WTC11 (cell line): ENCODE measurements around the gene EYS. TPM values are rescaled to one million over a fixed set of nuclear protein-coding genes. Genes with fewer than 3 reads are reported as not detected.

ENCODE experiments used
- ATAC-seq: fragments of 200-7000 bp; cut with Tn5 transposase; 2 replicates; pipeline ENCODE4 v1.10.0; 2021; ENCODE audit warnings: mild to moderate bottlenecking, moderate library complexity
- CTCF ChIA-PET: fragments of 300-600 bp; sonication (Branson Sonifier 250); formaldehyde crosslinking; loops from one replicate; lab custom pipeline; 2021; ENCODE audit warnings: antibody characterized with exemption; lab: Charles Lee
- POLR2A ChIA-PET: fragments of 350-600 bp; sonication (Branson Sonifier 250); formaldehyde crosslinking; loops from one replicate; lab custom pipeline; 2021; ENCODE audit warnings: antibody characterized with exemption; lab: Charles Lee
- DNase-seq: peaks from one replicate; pipeline ENCODE4 v3.0.0; 2021; ENCODE audit warnings: low spot score
- H3K27ac Mint-ChIP-seq: 2 replicates; pipeline ENCODE4 v1.8.0; 2021; ENCODE audit warnings: mixed read lengths
- H3K27me3 Mint-ChIP-seq: 2 replicates; pipeline ENCODE4 v1.8.0; 2021; ENCODE audit warnings: low read depth, mild to moderate bottlenecking, moderate library complexity, mixed read lengths
- H3K36me3 Mint-ChIP-seq: 2 replicates; pipeline ENCODE4 v1.8.0; 2021; ENCODE audit warnings: mixed read lengths
- H3K4me1 Mint-ChIP-seq: 2 replicates; pipeline ENCODE4 v1.8.0; 2022; ENCODE audit warnings: mixed read lengths
- H3K4me3 Mint-ChIP-seq: 2 replicates; pipeline ENCODE4 v1.8.0; 2021; ENCODE audit warnings: mild to moderate bottlenecking, moderate library complexity, mixed read lengths
- H3K9me3 Mint-ChIP-seq: 2 replicates; pipeline ENCODE4 v1.8.0; 2021; ENCODE audit warnings: mixed read lengths
- ARID4B ChIP-seq: sonication (generic); formaldehyde crosslinking; IDR thresholded peaks from 2 replicates; pipeline ENCODE4 v1.8.0; 2023; ENCODE audit warnings: missing genetic modification reagents, mild to moderate bottlenecking, borderline replicate concordance
- ATF1 ChIP-seq: sonication (generic); formaldehyde crosslinking; IDR thresholded peaks from 2 replicates; pipeline ENCODE4 v1.8.1; 2023; ENCODE audit warnings: mild to moderate bottlenecking, moderate library complexity, missing genetic modification reagents
- ATF2 ChIP-seq: sonication (generic); formaldehyde crosslinking; IDR thresholded peaks from 2 replicates; pipeline ENCODE4 v1.8.1; 2022; ENCODE audit warnings: low read depth, missing genetic modification reagents, borderline replicate concordance
- ATF6 ChIP-seq: sonication (generic); formaldehyde crosslinking; IDR thresholded peaks from 2 replicates; pipeline ENCODE4 v1.8.1; 2023; ENCODE audit warnings: mild to moderate bottlenecking, missing genetic modification reagents
- CTCF ChIP-seq: fragments of 200-600 bp; IDR thresholded peaks from 2 replicates; pipeline ENCODE4 v1.8.0; 2022; ENCODE audit warnings: antibody characterized with exemption
- E2F1 ChIP-seq: sonication (generic); formaldehyde crosslinking; IDR thresholded peaks from 2 replicates; pipeline ENCODE4 v1.8.0; 2022; ENCODE audit warnings: mild to moderate bottlenecking, missing genetic modification reagents
- ETV6 ChIP-seq: sonication (generic); formaldehyde crosslinking; IDR thresholded peaks from 2 replicates; pipeline ENCODE4 v1.8.1; 2022; ENCODE audit warnings: mild to moderate bottlenecking, missing genetic modification reagents
- GRHL2 ChIP-seq: fragments of 250-450 bp; sonication (Bioruptor Pico); IDR thresholded peaks from 2 replicates; pipeline ENCODE4 v1.8.0; 2022; ENCODE audit warnings: mild to moderate bottlenecking, moderate library complexity; ENCODE audit not compliant: insufficient replicate concordance, severe bottlenecking
- GTF2I ChIP-seq: fragments of 250-450 bp; sonication (Bioruptor Pico); conservative IDR thresholded peaks from 2 replicates; pipeline ENCODE4 v1.4.0; 2021; ENCODE audit warnings: mild to moderate bottlenecking
- OVOL2 ChIP-seq: fragments of 250-450 bp; sonication (Bioruptor Pico); IDR thresholded peaks from 2 replicates; pipeline ENCODE4 v1.9.0; 2021; ENCODE audit warnings: mild to moderate bottlenecking, borderline replicate concordance
- PREB ChIP-seq: sonication (generic); formaldehyde crosslinking; IDR thresholded peaks from 2 replicates; pipeline ENCODE4 v1.8.1; 2022; ENCODE audit warnings: mild to moderate bottlenecking, missing genetic modification reagents, moderate library complexity, borderline replicate concordance
- PRRX2 ChIP-seq: fragments of 250-450 bp; sonication (Bioruptor Pico); IDR thresholded peaks from 2 replicates; pipeline ENCODE4 v1.8.0; 2021; ENCODE audit warnings: mild to moderate bottlenecking
- USF2 ChIP-seq: sonication (generic); formaldehyde crosslinking; IDR thresholded peaks from 2 replicates; pipeline ENCODE4 v1.8.1; 2023; ENCODE audit warnings: mild to moderate bottlenecking, missing genetic modification reagents, moderate library complexity
- ZNF138 ChIP-seq: sonication (generic); formaldehyde crosslinking; conservative IDR thresholded peaks from 2 replicates; pipeline ENCODE4 v1.8.1; 2022; ENCODE audit warnings: mild to moderate bottlenecking, moderate library complexity, missing genetic modification reagents
- ZNF317 ChIP-seq: sonication (generic); formaldehyde crosslinking; IDR thresholded peaks from 2 replicates; pipeline ENCODE4 v1.8.1; 2023; ENCODE audit warnings: low read depth, mild to moderate bottlenecking, moderate library complexity, missing genetic modification reagents, borderline replicate concordance
- ZNF671 ChIP-seq: fragments of 250-450 bp; sonication (Bioruptor Pico); IDR thresholded peaks from 2 replicates; pipeline ENCODE4 v1.8.0; 2021; ENCODE audit warnings: mild to moderate bottlenecking
- ZSCAN18 ChIP-seq: fragments of 250-450 bp; sonication (Bioruptor Pico); IDR thresholded peaks from 2 replicates; pipeline ENCODE4 v2.1.2; 2022; ENCODE audit warnings: mild to moderate bottlenecking, moderate library complexity
- total RNA-seq: library from RNA; stranded (reverse); gene quantifications from 3 replicates; pipeline ENCODE4 v1.2.3, GENCODE V29; 2021

EYS gene
- total RNA-seq, 1 experiment from 2014 or later, result not detected

- H3K4me1 Mint-ChIP-seq, result peaks cover 13% of the 10 kb centered on the region
- H3K27ac Mint-ChIP-seq, result no peak overlapping the region
- TF ChIP-seq ARID4B (CRISPR knock-in tag), result no peak
- no peak for TF ChIP-seq ZNF671
- no peak for TF ChIP-seq ZSCAN18
- no peak for TF ChIP-seq ZNF138 (CRISPR knock-in tag)
- no peak for TF ChIP-seq PRRX2
- no peak for TF ChIP-seq GRHL2
- no peak for TF ChIP-seq ETV6
- TF ChIP-seq PREB (CRISPR knock-in tag), result no peak
- no peak for TF ChIP-seq E2F1 (CRISPR knock-in tag)
- TF ChIP-seq ATF2, result no peak
- no peak for TF ChIP-seq USF2 (CRISPR knock-in tag)
- TF ChIP-seq ATF1 (CRISPR knock-in tag), result no peak
- TF ChIP-seq ZNF317 (CRISPR knock-in tag), result no peak
- no peak for TF ChIP-seq GTF2I (CRISPR knock-in tag)
- TF ChIP-seq OVOL2 (CRISPR knock-in tag), result no peak
- no peak overlapping the region for H3K4me3 Mint-ChIP-seq
- DNase-seq (no peak), ATAC-seq (no peak)
- H3K36me3 Mint-ChIP-seq, result 0 out of 2 replicates have a peak, but pooled peaks cover 3% of the 10 kb centered on the region
- peaks cover 30% of the 10 kb centered on the region for H3K9me3 Mint-ChIP-seq
- POLR2A ChIA-PET, result no interaction called here
- no peaks in the 10 kb centered on the region; the same call in 1 of the 2 replicates for H3K27me3 Mint-ChIP-seq
- CTCF ChIA-PET, result no interaction called here
Measured at GRCh38 chr6:63807056-63807455, 1900.0 kb downstream of the EYS start.

GRCh38 chr6:63806573-63806913, 1900.5 kb downstream of the EYS start:
- no peaks in the 10 kb centered on the region; the same call in 1 of the 2 replicates for H3K27me3 Mint-ChIP-seq
- TF ChIP-seq ETV6, result no peak
- TF ChIP-seq ATF6 (CRISPR knock-in tag), result no peak
- TF ChIP-seq CTCF, result no peak

More at GRCh38 chr6:63806573-63806913, 1900.5 kb downstream of the EYS start:
- DNase-seq (no peak), ATAC-seq (no peak)
- ChIA-PET POLR2A (no interaction called here), CTCF (no interaction called here)
- Mint-ChIP-seq H3K27ac (no peak overlapping the region), H3K4me1 (peaks cover 13% of the 10 kb centered on the region), H3K36me3 (0 out of 2 replicates have a peak, but pooled peaks cover 3% of the 10 kb centered on the region), H3K9me3 (peaks cover 26% of the 10 kb centered on the region), H3K4me3 (no peak overlapping the region)
